Raji (cell line): ENCODE data around the gene PRKD1.

Experiments used
- POLR2A ChIP-seq: IDR thresholded peaks from 2 replicates; pipeline ENCODE4 v1.6.1; 2011; ENCODE audit warnings: low read depth, low read length, control low read depth; ENCODE audit not compliant: insufficient read depth

Gene PRKD1

DNA sequence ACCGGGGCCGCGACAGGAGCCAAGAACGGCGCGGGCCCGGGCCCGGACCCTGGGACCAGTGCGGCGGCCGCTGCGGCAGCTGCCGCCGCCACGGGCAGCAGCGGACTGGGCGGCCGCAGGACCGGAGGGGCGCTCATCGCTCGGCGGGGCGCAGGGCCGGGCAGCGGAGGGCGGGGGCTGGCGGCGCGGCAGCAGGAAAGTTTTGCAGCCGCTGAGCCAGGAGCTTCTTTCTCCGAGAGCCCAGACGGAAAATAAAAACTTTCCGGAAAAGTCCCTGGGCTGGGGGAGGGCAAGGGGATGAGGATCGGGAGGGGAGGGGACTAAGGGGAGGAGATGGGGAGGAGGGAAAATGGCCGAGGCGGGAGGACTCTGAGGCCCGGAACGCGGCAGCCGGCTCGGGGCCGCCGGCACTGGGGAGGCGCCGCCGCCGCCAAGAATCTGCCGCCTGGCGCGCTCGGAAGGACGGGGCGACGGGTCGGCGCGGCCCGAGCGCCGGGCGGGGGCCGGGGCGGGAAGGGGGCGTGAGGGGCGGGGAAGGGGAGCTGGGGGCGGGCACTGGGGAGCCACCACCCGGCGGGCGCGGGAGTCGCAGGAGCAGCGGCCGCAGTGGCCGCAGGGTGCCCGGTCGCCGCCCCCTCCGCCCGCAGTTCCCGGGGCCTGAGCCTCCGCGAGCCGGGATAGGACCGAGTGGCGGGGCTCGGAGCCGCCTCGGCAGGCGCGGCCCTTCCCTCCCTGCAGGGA, at the start of gene PRKD1:
Gene PRKD1, minus strand, starts transcription at position 472 of the 741 bp plus-strand sequence.
- no peak for TF ChIP-seq POLR2A

DNA sequence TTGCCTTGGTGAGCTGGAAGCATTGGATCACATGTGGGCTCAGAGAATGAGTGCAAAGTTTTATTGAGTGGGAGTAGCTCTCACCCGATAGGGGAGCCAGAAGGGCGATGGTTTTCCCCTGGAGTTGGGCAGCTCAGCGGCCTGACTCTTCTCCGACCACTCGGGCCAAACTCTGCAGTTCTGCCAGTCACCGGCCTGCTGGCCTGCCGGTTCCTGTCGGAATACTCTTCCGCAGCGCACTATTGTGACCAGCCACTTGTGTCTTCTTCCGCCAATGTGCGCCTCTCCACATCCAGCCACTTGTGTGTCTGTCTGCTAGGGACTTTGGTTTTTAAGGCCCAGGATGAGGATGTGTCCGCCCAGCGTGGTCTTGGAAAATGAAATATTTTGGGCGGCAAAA, 43.5 kb upstream of the PRKD1 start:
- TF ChIP-seq POLR2A: no peak

DNA sequence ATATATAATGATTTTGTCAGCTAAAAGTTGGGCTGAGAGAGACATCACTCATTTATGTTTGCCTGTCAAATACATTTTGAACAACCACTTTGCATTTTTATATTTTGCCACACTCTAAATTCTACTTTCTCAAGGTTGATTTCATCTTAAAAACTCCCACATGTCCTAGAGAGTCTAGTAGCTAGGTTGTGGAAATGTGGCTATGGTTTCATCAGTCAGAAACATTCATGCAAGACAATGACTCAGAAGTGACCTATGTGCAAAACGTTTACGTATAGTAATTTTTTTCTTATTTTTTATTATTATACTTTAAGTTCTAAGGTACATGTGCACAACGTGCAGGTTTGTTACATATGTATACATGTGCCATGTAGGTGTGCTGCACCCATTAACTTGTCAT, 27.4 kb upstream of the PRKD1 start:
- TF ChIP-seq POLR2A: no peak

DNA sequence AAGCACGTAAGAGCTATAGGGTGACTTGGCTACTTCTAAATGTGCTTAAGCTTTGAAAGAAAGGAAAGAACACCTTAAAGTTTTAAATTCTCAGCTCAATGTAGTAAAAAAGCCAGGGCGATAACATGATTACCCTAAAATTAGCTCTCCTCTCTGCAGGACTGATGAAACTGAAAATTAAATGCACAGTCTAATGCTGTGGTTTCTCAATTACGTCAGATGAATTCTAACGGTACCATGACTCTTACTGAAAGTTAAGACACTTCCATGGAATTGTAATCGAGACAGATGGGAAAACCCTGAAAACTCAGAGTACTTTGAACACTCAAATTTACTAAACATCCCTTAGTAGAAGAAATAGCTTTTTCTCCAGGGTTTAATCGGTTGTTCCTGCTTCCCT, 25.9 kb upstream of the PRKD1 start:
- TF ChIP-seq POLR2A: no peak

DNA sequence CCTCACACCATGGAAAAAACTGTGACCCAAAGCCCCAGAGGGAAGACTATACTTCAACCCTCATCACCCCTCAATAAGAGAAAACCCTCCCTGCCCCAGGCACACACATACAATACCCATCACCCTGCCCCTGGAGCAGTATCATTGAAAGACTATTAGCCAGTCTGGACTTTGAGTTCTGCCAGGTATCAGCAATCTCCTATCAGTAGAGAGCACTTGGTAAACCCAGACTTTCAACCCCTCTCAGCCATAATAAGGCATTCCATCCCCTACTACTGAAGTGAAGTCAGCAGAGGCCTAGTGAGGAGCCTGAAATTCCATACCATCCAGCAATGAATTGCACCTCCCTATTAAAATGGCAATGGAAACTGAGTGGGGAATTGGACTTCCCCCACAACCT, 16.4 kb upstream of the PRKD1 start:
- TF ChIP-seq POLR2A: no peak

DNA sequence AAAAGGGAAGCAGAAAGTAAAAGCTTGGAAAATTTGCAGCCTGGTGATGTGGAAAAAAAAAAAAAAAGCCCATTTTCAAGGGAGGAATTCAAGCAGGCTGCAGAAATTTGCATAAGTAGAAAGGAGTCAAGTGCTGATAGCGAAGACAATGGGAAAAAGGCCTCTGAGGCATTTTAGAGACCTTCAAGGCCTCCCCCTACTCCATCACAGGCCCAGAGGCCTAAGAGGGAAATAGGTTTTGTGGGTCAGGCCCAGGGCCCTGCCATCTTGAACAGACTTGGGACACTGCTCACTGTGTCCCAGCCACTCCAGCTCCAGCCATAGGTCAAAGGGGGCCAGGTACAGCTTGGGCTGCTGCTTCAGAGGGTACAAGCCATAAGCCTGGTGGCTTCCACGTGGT, 13.8 kb upstream of the PRKD1 start:
- TF ChIP-seq POLR2A: no peak

DNA sequence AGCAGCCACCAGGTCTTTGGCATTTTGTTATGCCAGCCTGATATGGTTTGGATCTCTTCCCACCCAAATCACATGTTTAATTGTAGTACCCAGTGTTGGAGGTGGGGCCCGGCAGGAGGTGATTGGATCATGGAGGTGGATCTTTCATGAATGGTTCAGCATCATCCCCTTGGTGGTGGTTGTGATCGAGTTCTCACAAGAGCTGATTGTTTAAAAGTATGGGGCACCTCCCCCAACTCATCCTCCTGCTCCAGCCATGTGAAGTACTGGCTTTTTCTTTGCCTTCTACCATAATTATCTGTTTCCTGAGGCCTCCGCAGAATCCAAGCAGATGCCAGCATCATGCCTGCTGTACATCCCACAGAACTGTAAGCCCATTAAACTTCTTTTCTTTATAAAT, 12.8 kb upstream of the PRKD1 start:
- TF ChIP-seq POLR2A: no peak

DNA sequence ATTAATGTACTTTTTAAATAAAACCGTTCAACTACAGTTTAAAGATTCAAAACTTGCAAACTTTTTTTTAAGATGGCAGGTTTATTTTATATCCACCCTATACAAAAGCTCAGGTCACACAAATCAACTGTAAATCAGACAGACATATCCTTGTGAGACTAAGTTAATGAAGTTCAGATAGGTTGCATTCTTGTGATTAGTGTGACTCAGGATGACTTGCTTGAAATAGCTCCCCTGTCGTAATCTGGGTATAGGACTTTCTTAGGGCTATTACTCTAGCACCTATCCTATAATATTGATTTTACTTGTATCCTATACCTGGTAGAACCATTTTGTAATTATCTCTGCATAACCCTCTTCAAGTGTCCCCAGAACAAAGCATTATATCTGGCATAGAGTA, 9.5 kb upstream of the PRKD1 start:
- no peak for TF ChIP-seq POLR2A

DNA sequence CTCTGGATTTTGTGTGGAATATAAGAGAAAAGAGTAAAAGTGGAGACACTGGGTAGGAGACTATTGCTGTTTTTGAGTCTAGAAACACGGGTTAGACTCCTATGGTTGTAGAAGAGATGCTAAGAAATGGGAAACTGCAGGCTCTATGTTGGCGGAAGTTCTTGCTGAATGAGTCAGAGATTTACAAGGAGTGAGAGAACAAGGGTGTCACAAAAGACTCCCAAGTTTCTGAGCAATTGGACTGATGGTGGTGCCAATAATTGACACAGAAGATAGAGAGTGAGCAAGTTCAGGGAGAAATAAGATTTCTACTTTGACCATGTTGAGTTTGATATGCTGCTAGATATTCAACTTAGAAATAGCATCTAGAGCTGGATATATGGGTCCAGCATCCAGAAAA, 2.6 kb upstream of the PRKD1 start:
- TF ChIP-seq POLR2A: no peak

DNA sequence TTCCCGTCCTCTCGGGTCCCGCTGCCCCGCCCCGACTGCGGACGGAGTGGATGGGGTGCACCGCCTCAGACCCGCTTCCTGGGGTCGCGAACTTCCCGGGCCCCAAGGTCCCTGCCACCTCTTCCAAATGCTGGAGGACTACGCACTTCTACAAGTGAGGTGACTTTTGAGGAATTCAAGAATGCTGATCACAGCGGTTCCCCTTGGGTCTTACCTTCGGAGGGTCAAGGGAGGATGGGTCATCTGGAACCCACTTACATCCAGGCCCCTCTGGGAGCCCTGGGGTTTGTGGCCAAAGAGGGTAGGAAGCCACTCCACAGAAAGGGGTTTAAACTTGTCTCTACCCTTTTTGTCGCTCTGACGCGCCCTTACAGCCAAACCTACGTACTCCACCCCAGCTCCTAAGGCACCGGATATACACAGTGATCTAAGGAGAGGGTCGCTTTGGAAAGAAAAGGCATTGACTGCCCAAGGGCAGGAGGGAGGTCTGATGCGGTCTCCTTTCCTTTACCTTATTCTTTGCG, 532 bp upstream of the PRKD1 start:
- no peak for TF ChIP-seq POLR2A

DNA sequence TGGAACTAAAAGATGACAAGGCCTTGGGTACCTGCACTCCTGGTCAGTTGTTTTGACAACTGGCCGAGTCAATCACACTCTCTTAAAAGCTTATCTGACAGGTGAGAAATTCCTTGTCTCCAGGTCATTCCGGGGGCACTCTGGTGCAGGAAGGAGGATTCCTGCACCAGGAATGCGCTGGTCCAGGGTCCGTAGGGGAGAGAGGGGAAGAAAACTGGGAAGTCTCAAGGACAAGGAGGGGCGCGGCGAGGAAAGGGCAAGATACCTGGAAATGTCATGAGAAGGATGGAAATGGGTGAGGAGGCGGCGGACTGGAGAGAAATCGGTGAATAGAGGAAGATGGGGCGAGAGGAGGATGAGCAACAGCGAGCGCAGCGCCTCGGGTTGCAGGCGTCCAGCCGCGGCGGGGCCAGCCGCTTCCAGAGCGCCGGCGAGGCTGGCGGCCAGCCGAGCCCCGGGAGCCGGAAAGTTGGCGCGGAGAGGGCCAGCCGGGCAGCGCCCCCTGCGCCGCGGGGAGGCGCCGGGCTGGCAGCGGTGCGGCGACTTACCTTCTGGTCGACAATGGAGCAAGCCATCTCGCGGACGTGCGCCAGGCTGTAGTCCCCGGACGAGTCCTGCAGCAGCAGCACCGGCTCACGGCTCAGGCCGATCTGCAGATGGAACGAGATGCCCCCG, 809 bp downstream of the PRKD1 start:
- no peak for TF ChIP-seq POLR2A

DNA sequence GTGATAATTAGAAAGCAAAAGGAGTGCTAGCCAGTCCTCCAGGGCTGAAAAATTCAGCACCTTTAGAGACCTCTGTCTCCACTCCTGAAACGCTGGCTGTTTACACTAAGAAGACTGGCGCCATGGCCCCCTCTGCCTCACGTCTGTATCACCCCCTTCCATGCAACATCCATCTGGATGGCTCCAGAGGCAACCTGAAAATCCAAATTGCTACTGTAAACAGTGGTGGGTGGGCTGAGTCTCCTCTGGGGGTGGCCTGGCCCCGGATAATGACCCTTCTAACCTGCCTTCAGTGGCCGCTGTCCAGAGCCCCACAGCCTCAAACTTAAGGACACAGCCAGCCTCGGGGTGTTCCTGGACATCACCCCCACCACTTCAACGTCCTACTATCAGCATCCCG, 1.4 kb downstream of the PRKD1 start:
- no peak for TF ChIP-seq POLR2A

DNA sequence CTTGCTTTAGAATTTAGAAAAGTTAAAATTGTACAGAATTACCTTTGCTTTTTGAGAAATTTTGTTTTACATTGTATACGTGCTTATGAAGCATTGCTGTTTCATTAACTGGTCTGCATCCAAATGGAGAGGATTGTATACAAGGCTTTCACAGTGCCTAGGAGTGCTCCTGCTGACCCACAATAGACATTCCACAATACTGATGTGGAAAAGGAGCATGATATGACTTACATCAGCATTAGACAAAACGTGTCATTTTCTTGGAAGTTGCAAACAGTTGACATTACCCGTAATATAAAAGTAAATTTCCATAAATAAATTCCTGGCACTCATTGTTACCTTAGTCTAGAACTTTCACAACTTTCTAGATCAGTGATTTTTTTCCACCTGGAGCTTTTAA, 1.9 kb downstream of the PRKD1 start:
- TF ChIP-seq POLR2A: no peak

DNA sequence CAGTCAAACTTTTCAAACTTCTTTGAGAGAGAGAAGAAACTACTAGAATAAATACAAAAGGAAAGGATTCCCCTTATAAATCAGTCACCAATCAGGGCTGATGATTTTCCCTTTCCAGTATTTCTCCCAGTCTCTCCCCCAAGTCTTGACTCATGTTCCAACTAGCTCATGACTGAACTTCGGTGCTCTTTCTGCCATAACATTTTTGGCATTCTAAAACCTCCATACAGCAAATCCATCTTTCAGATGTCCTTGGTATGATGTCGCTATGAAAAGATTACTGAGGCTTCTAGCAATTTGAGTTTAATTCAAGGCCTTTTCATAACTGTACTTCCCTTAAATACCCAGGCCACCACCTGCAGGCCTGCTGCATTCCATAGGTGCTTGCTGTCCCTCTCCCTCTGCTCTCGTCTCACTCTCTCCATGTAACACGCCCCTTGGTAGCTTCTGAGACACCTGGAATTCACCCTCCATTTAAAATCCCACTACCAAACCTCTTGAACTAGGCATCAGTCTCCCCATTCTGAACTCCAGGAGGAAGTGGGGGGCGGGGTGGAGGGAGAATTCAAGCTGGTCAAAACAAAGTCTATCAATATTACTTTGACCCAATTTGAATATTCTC, 2.4 kb downstream of the PRKD1 start:
- TF ChIP-seq POLR2A: no peak

DNA sequence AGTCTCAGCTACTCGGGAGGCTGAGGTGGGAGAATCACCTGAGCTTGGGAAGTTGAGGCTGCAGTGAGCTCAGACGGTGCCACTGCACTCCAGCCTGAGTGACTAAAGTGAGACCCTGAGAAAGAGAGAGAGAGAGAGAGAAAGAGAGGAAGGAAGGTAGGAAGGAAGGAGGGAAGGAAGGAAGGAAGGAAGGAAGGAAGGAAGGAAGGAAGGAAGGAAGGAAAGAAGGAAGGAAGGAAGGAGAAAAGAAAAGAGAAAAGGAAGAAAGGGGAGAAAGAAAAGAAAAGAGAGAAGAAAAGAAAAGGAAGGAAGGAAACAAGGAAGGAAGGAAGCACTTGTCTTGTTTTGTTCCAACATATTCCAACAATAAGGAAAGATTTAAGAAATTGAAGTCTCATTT, 7.8 kb downstream of the PRKD1 start:
- TF ChIP-seq POLR2A: no peak

DNA sequence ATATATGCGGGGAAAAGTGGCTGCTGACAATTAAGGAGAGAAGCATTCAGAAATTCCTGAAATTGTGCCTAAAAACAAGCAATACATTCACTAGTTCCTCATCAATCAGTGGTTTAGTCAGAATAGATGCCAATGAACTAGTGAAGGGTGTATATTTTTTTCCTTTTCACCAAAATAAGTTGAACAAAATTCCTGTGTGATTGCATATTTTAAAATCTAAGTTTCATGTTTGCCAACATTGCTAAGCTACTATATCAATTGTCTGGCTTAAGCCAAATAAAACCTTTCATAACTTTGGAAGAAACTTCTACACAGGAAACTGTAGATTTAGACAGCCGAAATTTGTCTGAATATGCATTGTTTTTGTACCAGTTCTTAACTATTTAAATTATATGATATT, 8.7 kb downstream of the PRKD1 start:
- no peak for TF ChIP-seq POLR2A
